SU-DHL-6 (cell line): ENCODE data around the gene EPN1.

Experiments
- H2AFZ ChIP-seq: fragments of 200-600 bp; sonication (generic); 2 replicates; pipeline ENCODE4 v1.6.1; 2014; ENCODE audit warnings: low read depth, mild to moderate bottlenecking, moderate library complexity, mixed read lengths, antibody characterized with exemption, low read length; ENCODE audit not compliant: severe bottlenecking
- H3F3A ChIP-seq: fragments of 200-600 bp; shearing (Covaris generic); 2 replicates; pipeline ENCODE4 v1.6.0; 2016; ENCODE audit warnings: antibody characterized with exemption, mild to moderate bottlenecking; ENCODE audit not compliant: insufficient read depth
- H3K27ac ChIP-seq: fragments of 200-600 bp; sonication (generic); 2 replicates; pipeline ENCODE4 v1.5.1; 2016; ENCODE audit warnings: low read depth, mild to moderate bottlenecking, low read length, moderate library complexity, mixed read lengths
- H3K27me3 ChIP-seq: fragments of 200-600 bp; sonication (generic), shearing (Covaris generic); 2 replicates; pipeline ENCODE4 v1.6.0; 2014; ENCODE audit warnings: mild to moderate bottlenecking, low read length
- H3K36me3 ChIP-seq: fragments of 200-600 bp; sonication (generic); 2 replicates; pipeline ENCODE4 v1.6.1; 2014; ENCODE audit warnings: mild to moderate bottlenecking, low read length, mixed read lengths
- H3K4me2 ChIP-seq: fragments of 300-600, 200-600 bp; shearing (Covaris generic), sonication (generic); 2 replicates; pipeline ENCODE4 v1.6.0; 2014; ENCODE audit warnings: low read length, low read depth, mild to moderate bottlenecking; ENCODE audit not compliant: poor library complexity, severe bottlenecking
- H3K4me3 ChIP-seq: fragments of 200-600 bp; sonication (generic); 2 replicates; pipeline ENCODE4 v1.5.1; 2014; ENCODE audit warnings: antibody characterized with exemption, low read length, mild to moderate bottlenecking, mixed read lengths; ENCODE audit not compliant: insufficient read depth, poor library complexity, severe bottlenecking
- H3K79me2 ChIP-seq: fragments of 200-600 bp; sonication (generic); 2 replicates; pipeline ENCODE4 v1.6.1; 2014; ENCODE audit warnings: mild to moderate bottlenecking, low read length, moderate library complexity; ENCODE audit not compliant: insufficient read depth
- H3K9ac ChIP-seq: fragments of 200-600 bp; sonication (generic); 2 replicates; pipeline ENCODE4 v1.7.0; 2014; ENCODE audit warnings: mild to moderate bottlenecking, low read length
- H3K9me2 ChIP-seq: fragments of 200-600 bp; sonication (generic); replicated peaks from 2 replicates; pipeline ENCODE4 v1.6.1; 2014; ENCODE audit warnings: low read length; ENCODE audit not compliant: insufficient read depth
- H3K9me3 ChIP-seq: fragments of 200-600 bp; sonication (generic); 2 replicates; pipeline ENCODE4 v1.6.1; 2014; ENCODE audit warnings: low read length, mixed read lengths; ENCODE audit not compliant: insufficient read depth
- H4K20me1 ChIP-seq: fragments of 200-600 bp; sonication (generic); 2 replicates; pipeline ENCODE4 v1.6.1; 2014; ENCODE audit warnings: low read depth, mild to moderate bottlenecking, antibody characterized with exemption, low read length, moderate library complexity, mixed read lengths
- CTCF ChIP-seq: fragments of 200-600 bp; sonication (generic); IDR thresholded peaks from one replicate; pipeline ENCODE4 v1.5.1; 2017; ENCODE audit warnings: antibody characterized with exemption, mild to moderate bottlenecking, low read length, moderate library complexity; ENCODE audit not compliant: insufficient read depth, poor library complexity, severe bottlenecking
- EZH2phosphoT487 ChIP-seq: fragments of 200-600 bp; sonication (generic), shearing (Covaris generic); conservative IDR thresholded peaks from 2 replicates; pipeline ENCODE4 v1.6.1; 2018; ENCODE audit warnings: mild to moderate bottlenecking, antibody characterized with exemption, low read length, moderate library complexity, mixed read lengths

The EPN1 gene

DNA sequence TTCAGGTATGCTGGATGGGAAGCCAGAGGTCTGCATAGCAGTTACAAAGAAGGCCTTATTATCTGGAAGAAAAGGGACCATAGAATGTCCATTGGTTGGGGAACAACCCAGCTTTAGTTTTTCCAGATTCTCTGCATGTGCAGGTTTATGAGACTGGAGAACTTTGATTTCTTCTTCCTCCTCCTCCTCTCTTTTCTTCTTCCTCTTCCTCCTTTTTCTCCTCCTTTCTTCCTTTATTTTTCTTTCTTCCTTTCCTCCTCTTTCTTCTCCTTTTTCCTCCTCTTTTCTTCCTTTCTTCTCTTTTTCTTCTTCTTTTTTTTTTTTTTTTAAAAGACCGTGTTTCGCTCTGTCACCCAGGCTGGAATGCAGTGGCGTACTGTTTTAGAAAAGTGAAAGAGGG, 30.9 kb downstream of the EPN1 start:
- no peaks in the 10 kb centered on the region for H3F3A ChIP-seq
- no peaks in the 10 kb centered on the region for H3K9me2 ChIP-seq
- no peak for TF ChIP-seq CTCF
- TF ChIP-seq EZH2phosphoT487 = no peak
- no peaks in the 10 kb centered on the region for H3K27me3 ChIP-seq
- H3K27ac ChIP-seq = no peak overlapping the region
- no peaks in the 10 kb centered on the region for H3K9me3 ChIP-seq
- H3K36me3 ChIP-seq = no peaks in the 10 kb centered on the region
- no peaks in the 10 kb centered on the region for H4K20me1 ChIP-seq
- no peaks in the 10 kb centered on the region for H3K79me2 ChIP-seq
- no peak overlapping the region for H3K9ac ChIP-seq
- H2AFZ ChIP-seq = no peak overlapping the region
- H3K4me2 ChIP-seq = no peak overlapping the region
- no peak overlapping the region for H3K4me3 ChIP-seq

GRCh38 chr19:55711719-55712118, 36.7 kb downstream of the EPN1 start:
- no peaks in the 10 kb centered on the region for H4K20me1 ChIP-seq
- no peak overlapping the region for H2AFZ ChIP-seq
- H3F3A ChIP-seq = no peaks in the 10 kb centered on the region
- H3K9me2 ChIP-seq = no peaks in the 10 kb centered on the region
- H3K27ac ChIP-seq = no peak overlapping the region
- no peak overlapping the region for H3K9ac ChIP-seq
- H3K4me2 ChIP-seq = no peak overlapping the region
- H3K79me2 ChIP-seq = no peaks in the 10 kb centered on the region
- TF ChIP-seq CTCF (no peak), EZH2phosphoT487 (no peak)
- no peaks in the 10 kb centered on the region for H3K9me3 ChIP-seq
- no peak overlapping the region for H3K4me3 ChIP-seq
- no peaks in the 10 kb centered on the region for H3K27me3 ChIP-seq
- no peaks in the 10 kb centered on the region for H3K36me3 ChIP-seq

DNA sequence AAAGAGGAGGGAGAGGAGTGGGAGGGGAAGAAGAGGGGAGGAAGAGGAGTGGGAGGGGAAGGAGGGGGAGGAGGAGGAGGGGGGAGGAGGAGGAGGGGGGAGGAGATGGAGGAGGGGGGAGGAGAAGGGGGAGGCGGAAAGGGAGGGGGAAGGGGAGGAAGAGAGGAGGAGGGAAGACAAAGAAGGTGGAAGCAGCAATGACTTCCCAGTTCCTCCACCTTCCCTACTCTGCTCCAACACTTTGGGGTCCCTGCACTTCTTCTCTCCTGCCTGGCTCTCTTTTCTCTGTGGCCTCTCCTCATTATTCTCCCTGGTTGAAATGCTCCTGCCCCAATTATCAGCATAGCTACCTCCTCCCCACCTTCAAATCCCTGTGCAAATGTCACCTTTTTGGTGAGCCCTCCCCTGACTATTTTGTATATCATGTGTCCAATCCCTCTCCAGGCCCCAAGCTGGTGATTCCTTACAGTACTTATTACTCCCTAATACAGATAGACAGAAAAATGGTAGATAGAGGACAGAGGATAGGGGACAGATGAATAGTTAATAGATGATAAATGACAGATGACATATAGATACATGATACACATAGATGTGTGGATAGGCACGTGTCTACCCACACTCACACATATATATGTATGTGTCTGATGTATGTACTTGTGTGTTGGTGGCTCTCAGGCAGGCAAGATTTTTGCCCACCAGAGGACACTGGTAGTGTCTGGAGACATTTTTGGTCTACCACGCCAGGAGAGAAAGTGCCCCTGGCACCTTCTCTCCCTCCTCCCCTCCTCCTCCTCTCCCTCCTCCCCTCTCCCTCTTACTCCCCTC, 38.0 kb downstream of the EPN1 start:
- H3K9ac ChIP-seq = no peak overlapping the region
- no peaks in the 10 kb centered on the region for H4K20me1 ChIP-seq
- no peak overlapping the region for H3K4me2 ChIP-seq
- H3F3A ChIP-seq = no peaks in the 10 kb centered on the region
- H3K27me3 ChIP-seq = no peaks in the 10 kb centered on the region
- no peaks in the 10 kb centered on the region for H3K9me2 ChIP-seq
- no peak overlapping the region for H2AFZ ChIP-seq
- no peak overlapping the region for H3K27ac ChIP-seq
- H3K79me2 ChIP-seq = no peaks in the 10 kb centered on the region
- no peaks in the 10 kb centered on the region for H3K9me3 ChIP-seq
- H3K36me3 ChIP-seq = no peaks in the 10 kb centered on the region
- H3K4me3 ChIP-seq = no peak overlapping the region
- no peak for TF ChIP-seq CTCF
- no peak for TF ChIP-seq EZH2phosphoT487
